Ammon's horn (tissue), 1 donor: Measurements from ENCODE around the gene TAF15.
A peak's percentile ranks its signal among the peaks of the same experiment; 100 is the strongest.

Source experiments
- DNase-seq: peaks from one replicate; pipeline ENCODE4 v3.0.0-alpha.2; 2016; ENCODE audit warnings: low spot score

Gene TAF15

GRCh38 chr17:35808962-35809854 is at the start of gene TAF15:
Gene TAF15, plus strand, starts transcription at chr17:35809484. Its CDS starts 86 bp downstream, at chr17:35809570.
- DNase-seq = peak; percentile 99

DNA sequence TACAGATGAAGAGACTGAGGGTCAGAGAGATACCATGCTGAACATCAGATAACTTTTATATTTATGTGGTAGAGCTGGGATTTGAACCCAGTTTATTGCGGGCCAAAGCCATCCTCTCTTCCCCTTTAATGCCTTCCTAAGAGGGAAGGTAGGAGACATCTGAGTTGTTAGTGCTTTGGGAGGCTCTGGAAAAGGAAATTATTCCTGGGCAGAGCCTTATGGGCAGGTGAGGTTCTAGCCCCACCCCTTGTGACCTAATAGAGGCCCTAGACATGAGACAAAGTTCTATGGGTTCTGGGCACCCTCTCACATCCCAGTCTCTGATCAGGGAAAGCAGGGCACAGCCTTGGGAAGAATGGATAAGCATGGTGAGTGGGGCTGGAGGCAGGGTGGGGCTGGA is 48.7 kb upstream of the TAF15 start, which contains the start of gene C17orf50:
Gene C17orf50, plus strand, starts transcription at position 301 of the 400 bp plus-strand sequence. Its CDS starts 55 bp downstream, at position 356.
- DNase-seq = no peak

- no peak for DNase-seq
Observed at GRCh38 chr17:35761601-35762000, 47.7 kb upstream of the TAF15 start.

GRCh38 chr17:35763767-35764122 is 45.5 kb upstream of the TAF15 start:
- no peak for DNase-seq

DNA sequence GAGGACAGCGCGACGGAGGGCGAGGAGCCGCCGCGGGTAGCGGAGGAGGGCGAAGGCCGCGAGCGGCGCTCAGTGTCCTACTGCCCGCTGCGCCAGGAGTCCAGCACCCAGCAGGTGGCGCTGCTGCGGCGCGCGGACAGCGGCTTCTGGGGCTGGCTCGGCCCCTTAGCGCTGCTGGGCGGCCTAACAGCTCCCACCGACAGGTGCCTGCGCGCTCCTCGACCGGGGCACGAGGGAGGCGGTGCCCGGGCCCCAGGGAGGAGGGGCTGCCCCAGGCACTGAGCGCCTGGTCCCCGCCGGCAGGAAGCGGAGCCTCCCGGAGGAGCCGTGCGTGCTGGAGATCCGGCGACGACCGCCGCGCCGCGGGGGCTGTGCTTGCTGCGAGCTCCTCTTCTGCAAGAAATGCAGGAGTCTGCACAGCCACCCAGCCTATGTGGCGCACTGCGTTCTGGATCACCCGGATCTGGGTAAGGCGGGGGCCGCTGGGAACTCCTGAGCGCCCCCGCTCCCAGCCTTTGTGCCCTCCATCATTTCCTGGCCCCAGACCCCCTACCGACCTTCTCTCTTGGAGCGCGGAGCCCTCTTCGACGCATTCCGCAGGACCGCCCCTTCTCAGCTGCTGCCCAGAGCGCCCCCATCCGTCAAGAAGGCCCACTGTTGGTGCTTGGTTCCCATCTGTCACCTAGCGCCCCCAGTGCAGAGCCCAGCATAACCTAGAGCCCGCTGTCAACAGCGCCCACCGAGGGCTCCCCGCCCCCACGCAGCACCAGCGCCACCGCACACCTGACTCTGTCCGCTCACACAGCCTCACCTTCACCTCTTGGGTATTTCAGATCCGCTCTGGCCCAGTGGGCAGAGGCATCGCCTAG is 44.9 kb upstream of the TAF15 start:
- peak; percentile 87 for DNase-seq

- DNase-seq = no peak
Observed at GRCh38 chr17:35765086-35765710, 44.1 kb upstream of the TAF15 start.

DNA sequence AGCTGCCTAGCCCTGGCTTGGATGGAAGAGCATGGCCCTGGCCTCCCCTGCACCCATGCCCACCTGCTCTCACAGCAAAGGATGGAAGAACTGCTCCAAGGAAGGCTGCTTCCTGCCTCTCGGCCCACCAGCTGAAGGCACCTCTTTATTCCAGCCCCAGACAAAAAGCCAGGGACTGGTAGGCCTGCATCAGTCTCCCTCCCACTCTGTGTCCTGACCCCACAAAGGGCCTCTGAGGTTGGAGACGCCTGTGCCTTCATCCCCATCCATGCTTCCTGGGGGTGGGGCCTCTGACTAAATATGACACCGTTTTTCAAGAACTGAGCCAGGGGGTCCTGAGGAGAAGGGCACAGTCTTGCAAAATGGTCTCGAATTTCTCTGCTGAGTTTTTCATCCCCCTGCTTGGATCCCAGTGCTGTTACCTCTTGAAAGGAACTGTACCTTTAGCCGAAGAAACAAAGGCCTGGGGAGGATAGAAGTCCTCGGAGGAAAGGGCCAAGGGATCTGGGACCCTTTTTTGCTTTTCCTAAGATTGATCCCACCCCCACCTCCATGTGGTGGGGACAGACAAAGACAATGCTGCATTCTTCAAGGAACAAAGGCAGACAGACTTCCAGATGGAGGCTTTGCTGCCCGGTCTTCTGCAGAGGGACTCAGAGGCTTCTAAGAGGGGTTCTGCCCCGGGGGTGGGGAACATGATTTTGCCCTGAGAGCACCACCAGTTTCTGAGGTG is 43.4 kb upstream of the TAF15 start:
- DNase-seq = no peak

- DNase-seq = no peak
Observed at GRCh38 chr17:35766489-35766877, 42.8 kb upstream of the TAF15 start.

DNA sequence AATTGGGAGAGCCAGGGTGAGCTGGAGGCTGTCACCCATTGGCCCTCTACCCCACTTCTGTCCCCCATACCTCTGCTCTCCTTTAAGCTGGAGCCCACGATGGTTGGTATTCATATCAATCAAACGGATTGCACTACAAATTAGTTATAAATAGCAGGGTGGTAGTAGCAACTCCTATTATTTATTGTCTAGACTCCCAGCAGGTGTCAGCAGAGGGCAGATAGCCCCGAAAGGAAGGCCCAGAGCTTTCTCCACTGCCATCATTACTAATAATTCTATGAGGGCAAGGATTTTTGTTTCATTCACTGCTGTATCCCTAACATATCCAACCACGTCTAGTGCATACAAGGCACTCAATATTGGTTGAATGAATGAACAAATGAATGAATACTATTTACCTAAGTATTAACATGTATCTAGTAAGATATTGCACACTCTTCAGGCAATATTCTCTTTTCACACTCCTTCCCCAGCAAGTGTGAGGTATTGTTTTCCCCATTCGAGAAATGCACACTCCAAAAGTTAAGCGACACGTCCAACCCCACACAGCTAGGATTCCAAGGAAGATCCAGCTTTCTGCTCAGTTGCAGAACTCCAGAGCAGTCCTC is 42.3 kb upstream of the TAF15 start:
- peak; percentile 48 for DNase-seq

GRCh38 chr17:35768797-35769196 is 40.5 kb upstream of the TAF15 start:
- no peak for DNase-seq

DNA sequence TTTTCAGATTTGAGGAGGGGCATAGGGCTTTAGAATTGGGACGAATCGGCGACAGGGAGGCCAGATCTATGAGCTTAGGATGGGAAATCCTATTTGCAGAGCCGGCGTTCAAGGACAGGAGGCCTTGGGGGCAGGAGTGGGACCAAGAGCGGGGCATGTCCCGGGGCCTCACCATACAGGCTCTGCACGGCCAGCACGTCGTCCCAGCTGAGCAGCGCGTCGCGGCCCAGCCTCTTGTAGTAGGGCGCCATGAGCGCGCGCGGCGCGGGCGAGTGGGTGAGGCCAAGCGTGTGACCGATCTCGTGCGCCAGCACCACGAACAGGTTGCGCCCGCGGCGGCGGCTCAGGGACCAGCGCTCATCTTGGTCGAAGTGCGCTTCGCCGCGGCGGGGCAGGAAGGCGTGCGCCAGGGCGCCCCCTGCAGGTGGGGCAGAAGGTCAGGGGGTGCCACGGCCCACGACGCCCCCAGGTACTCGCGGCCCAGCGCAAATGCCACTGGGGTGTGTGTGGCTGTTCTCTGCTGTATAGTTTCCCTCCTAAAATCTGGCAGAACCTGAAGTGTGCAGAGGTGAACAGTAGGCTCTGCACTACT is 39.3 kb upstream of the TAF15 start:
- DNase-seq = no peak

DNA sequence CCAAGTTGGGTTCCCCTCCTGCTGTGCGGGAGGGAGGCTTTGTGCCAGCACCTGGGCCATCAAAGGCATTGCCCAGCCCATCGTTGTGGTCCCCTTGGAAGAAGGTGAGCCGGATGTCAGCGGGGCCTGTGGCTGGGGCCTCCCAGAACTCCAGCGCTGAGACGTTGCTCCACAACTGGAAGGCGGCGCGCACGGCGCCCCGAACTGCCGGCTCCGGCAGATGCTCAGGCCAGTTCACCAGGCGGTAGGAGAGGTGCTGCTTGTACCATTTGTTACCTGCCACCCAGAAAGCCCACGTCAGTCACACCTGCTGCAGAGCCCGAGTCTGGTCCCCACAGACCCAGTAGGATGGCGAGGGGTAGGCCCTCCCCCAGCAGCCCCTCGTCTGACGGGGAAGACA is 36.2 kb upstream of the TAF15 start:
- no peak for DNase-seq

GRCh38 chr17:35773679-35774425 is 35.4 kb upstream of the TAF15 start:
- no peak for DNase-seq

- peak; percentile 66 for DNase-seq
Observed at GRCh38 chr17:35774499-35774898, 34.8 kb upstream of the TAF15 start.

DNA sequence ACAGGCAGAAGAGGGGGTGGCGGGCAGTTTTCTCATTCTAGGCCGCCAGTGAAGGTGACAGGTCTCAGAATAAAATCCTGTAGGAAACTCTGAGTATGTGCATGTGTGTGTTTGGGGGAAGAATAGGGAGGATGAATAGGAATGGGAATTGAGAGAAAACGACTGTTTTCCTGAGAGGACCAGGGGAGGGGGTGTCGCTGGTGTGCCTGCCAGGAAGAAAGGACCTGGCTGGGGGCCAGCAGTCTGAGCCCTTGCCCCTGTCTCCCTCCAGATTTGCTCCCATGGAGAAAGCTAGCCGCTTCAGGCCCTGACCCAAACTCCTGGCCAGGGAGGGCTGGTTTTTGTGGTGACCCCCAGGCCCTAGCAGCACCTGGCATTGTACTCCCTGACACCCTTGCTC is 34.2 kb upstream of the TAF15 start:
- no peak for DNase-seq

DNA sequence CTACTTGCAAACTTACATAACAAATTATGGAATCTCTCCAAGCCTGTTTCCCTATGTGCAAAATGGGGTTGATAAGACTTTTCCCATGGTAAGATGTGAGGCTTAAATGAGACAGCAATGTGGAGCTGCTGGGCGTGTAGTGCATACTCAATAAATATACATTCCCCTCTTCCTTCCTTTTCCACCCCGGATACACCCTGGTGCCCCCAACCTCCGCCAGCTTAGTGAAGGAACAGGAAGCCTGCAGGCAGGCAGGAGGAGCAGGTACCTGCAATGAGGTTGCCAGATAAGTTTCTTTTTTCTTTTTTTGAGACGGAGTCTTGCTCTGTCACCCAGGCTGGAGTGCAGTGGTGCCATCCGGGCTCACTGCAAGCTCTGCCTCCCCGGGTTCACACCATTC is 33.7 kb upstream of the TAF15 start:
- no peak for DNase-seq

DNA sequence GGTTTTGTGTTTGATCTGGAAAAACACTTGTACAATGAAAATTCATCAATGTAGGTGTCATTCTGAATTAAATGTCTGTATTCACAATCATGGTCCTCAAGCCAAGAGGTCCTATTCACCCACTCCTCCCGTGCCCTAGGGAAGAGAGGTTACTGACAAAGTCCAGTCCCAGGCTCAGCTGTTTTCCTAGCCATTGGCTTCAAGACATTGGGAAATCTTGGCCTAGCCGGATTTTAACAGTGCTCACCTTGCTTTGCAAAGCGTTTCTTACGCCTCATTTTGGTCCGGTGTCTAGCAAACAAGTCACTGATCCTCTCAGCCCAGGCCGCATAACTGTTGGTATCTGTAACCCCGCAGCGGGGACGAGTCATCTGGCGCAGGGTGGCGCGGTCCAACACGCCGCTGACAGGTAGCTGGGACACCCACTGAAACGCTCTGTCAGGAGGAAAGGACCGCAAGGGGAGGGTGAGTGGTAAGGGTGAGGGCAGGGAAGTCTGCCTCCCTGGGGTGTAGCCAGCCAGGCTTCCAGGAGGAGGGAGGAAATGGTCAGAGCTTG is 30.6 kb upstream of the TAF15 start:
- DNase-seq = no peak

DNA sequence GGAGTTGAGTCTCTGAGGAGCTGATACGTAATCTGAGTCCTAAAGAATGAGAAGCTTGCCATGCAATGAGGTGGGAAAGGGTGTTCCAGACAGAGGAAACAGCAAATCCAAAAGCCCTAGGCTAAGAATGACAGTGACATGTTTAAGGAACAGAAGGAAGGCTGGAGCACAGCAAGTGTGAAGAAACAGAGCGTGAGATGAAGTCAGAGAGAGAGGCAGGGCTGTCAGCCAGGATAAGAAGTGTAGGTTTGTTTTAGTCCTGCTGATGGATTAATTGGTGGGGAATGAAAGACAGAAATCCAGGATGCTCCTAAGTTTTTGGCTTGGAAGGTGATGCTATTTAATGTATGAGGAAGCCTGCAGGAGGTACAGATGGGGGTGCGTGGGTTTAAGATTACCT is 28.3 kb upstream of the TAF15 start:
- no peak for DNase-seq

- no peak for DNase-seq
Observed at GRCh38 chr17:35784895-35785294, 24.4 kb upstream of the TAF15 start.

GRCh38 chr17:35786941-35787432 is 22.3 kb upstream of the TAF15 start:
- DNase-seq = no peak
